GM12874 (cell line): ENCODE results near the gene SLC30A10.

ENCODE experiments used
- CTCF ChIP-seq: IDR thresholded peaks from 2 replicates; pipeline ENCODE4 v1.5.1; 2011; ENCODE audit warnings: low read depth, mild to moderate bottlenecking, control low read depth, low read length, moderate library complexity; ENCODE audit not compliant: insufficient read depth

The SLC30A10 gene

GRCh38 chr1:219927956-219928790, at the start of gene SLC30A10:
Gene SLC30A10, minus strand, starts transcription at chr1:219928557. Its CDS starts 117 bp downstream, at chr1:219928440.
- TF ChIP-seq CTCF = no peak

- TF ChIP-seq CTCF = no peak
Observed at GRCh38 chr1:219973213-219973612, 44.9 kb upstream of the SLC30A10 start.

GRCh38 chr1:219967361-219967760, 39.0 kb upstream of the SLC30A10 start:
- TF ChIP-seq CTCF = no peak

GRCh38 chr1:219966071-219966349, 37.7 kb upstream of the SLC30A10 start:
- TF ChIP-seq CTCF = no peak

- TF ChIP-seq CTCF = no peak
Observed at GRCh38 chr1:219965285-219966070, 37.1 kb upstream of the SLC30A10 start.

GRCh38 chr1:219963432-219963831, 35.1 kb upstream of the SLC30A10 start:
- no peak for TF ChIP-seq CTCF

- no peak for TF ChIP-seq CTCF
Observed at GRCh38 chr1:219961684-219962083, 33.3 kb upstream of the SLC30A10 start.
